Keratinocyte (primary cell): ENCODE data around the gene UVSSA. TPM values are rescaled to one million over a fixed set of nuclear protein-coding genes. Genes with fewer than 3 reads are reported as not detected.

ENCODE experiments used
- DNase-seq: peaks from one replicate; pipeline ENCODE4 v3.0.0-alpha.2; 2011; ENCODE audit warnings: low read depth, missing footprints, low spot score
- FAIRE-seq: peaks from 2 replicates; lab custom pipeline; 2011; peaks lifted over from hg19 to GRCh38; lab: Jason Lieb, UNC
- H2AFZ ChIP-seq: 2 replicates; pipeline ENCODE4 v1.6.0; 2012; ENCODE audit warnings: low read length, control low read depth, inconsistent platforms; ENCODE audit not compliant: control insufficient read depth
- H3K27ac ChIP-seq: 2 replicates; pipeline ENCODE4 v1.5.1; 2011; ENCODE audit warnings: low read length; ENCODE audit not compliant: control insufficient read depth, insufficient read depth
- H3K27me3 ChIP-seq: 3 replicates; pipeline ENCODE4 v1.6.0; 2011; ENCODE audit warnings: low read length; ENCODE audit not compliant: control insufficient read depth, insufficient read depth; ENCODE audit errors: extremely low read depth
- H3K36me3 ChIP-seq, 2 experiments: 2 replicates in 1 of 2; 3 replicates in 1 of 2; pipeline ENCODE4 v1.5.1; 2011; ENCODE audit warnings: low read length in 2 of 2, mild to moderate bottlenecking in 1 of 2; ENCODE audit not compliant: control insufficient read depth in 2 of 2, insufficient read depth in 2 of 2; ENCODE audit errors: extremely low read depth in 1 of 2
- H3K4me1 ChIP-seq: 3 replicates; pipeline ENCODE4 v1.5.1; 2011; ENCODE audit warnings: low read length; ENCODE audit not compliant: control insufficient read depth, insufficient read depth; ENCODE audit errors: extremely low read depth
- H3K4me2 ChIP-seq: 3 replicates; pipeline ENCODE4 v1.6.0; 2011; ENCODE audit warnings: low read depth, low read length; ENCODE audit not compliant: control insufficient read depth, insufficient read depth; ENCODE audit errors: extremely low read depth
- H3K4me3 ChIP-seq, 3 experiments: fragments of 200-600 bp in 1 of 3; sonication (generic) in 1 of 3; 2 replicates in 2 of 3; 3 replicates in 1 of 3; pipeline ENCODE4 v1.5.1; 2011 to 2016; ENCODE audit warnings: low read length in 3 of 3, mild to moderate bottlenecking in 3 of 3, control low read depth in 2 of 3, inconsistent platforms in 1 of 3, low read depth in 1 of 3, mixed read lengths in 1 of 3, mixed run types in 1 of 3, moderate library complexity in 1 of 3; ENCODE audit not compliant: control insufficient read depth in 2 of 3, insufficient read depth in 2 of 3; ENCODE audit errors: extremely low read depth in 1 of 3
- H3K79me2 ChIP-seq: 2 replicates; pipeline ENCODE4 v1.6.0; 2012; ENCODE audit warnings: low read length; ENCODE audit not compliant: control insufficient read depth, insufficient read depth
- H3K9ac ChIP-seq: 3 replicates; pipeline ENCODE4 v1.6.0; 2011; ENCODE audit warnings: low read length; ENCODE audit not compliant: control insufficient read depth, insufficient read depth; ENCODE audit errors: extremely low read depth
- H3K9me1 ChIP-seq: 3 replicates; pipeline ENCODE4 v1.6.0; 2011; ENCODE audit warnings: low read length; ENCODE audit not compliant: control insufficient read depth, insufficient read depth; ENCODE audit errors: extremely low read depth
- H3K9me3 ChIP-seq: 2 replicates; pipeline ENCODE4 v1.5.1; 2012; ENCODE audit warnings: low read depth, low read length; ENCODE audit not compliant: control insufficient read depth
- H4K20me1 ChIP-seq: 3 replicates; pipeline ENCODE4 v1.6.0; 2011; ENCODE audit warnings: low read length; ENCODE audit not compliant: control insufficient read depth, insufficient read depth; ENCODE audit errors: extremely low read depth
- CTCF ChIP-seq, 3 experiments: IDR thresholded peaks in 1 of 3; conservative IDR thresholded peaks in 1 of 3; optimal IDR thresholded peaks in 1 of 3; 2 replicates in 2 of 3; 3 replicates in 1 of 3; pipeline versions ENCODE3 to v1.5.1; 2011; ENCODE audit warnings: low read length in 3 of 3, mild to moderate bottlenecking in 3 of 3, moderate library complexity in 2 of 3, control low read depth in 1 of 3, inconsistent platforms in 1 of 3; ENCODE audit not compliant: insufficient read depth in 2 of 3; ENCODE audit errors: extremely low read depth in 1 of 3
- EZH2 ChIP-seq: IDR thresholded peaks from one replicate; pipeline ENCODE4 v1.6.1; 2012; ENCODE audit warnings: inconsistent platforms, mild to moderate bottlenecking, low read length, moderate library complexity
- dilution Hi-C: fragments of 300-500 bp; cut with MboI; formaldehyde crosslinking; loops from one replicate; pipeline ENCODE4 v1.7.0; 2020; ENCODE audit warnings: low sequenced_read_pairs; ENCODE audit not compliant: extremely low pct_ligation_motif_present
- polyA plus RNA-seq, 5 experiments: library from polyadenylated mRNA; depleted of rRNA in 3 of 5; stranded (reverse) in 3 of 5; stranded (forward) in 1 of 5; unstranded in 1 of 5; fragments of >200 nt; gene quantifications; 1 replicate in 1 of 5; 2 replicates in 3 of 5; 3 replicates in 1 of 5; pipeline versions ENCODE4 v1.2.1 to v1.2.3, GENCODE V29; 2011 to 2012; ENCODE audit warnings: missing spikeins in 2 of 5, low read depth in 1 of 5, low replicate concordance in 1 of 5

The UVSSA gene
- polyA plus RNA-seq, 1 donor (not counting 4 experiments of a cell fraction or from before 2014, with no cell fraction given): 4.7 TPM

GRCh38 chr4:1409079-1409478 lies 62.1 kb downstream of the UVSSA start:
- H3K9ac ChIP-seq: no peak overlapping the region
- no peak overlapping the region for H2AFZ ChIP-seq
- dilution Hi-C loops: loop anchor here (25.0 kb wide), 1 partner anchor 228 kb away; no protein-coding TSS in a partner anchor
- H3K27me3 ChIP-seq: peaks cover 84% of the 10 kb centered on the region
- no peaks in the 10 kb centered on the region for H3K4me1 ChIP-seq
- no peak overlapping the region for H3K27ac ChIP-seq
- H3K4me3 ChIP-seq: no peak overlapping the region
- no peak for TF ChIP-seq EZH2
- no peak for TF ChIP-seq CTCF (optimal IDR thresholded peaks at IDR 0.05 in 1 of 3, IDR thresholded peaks at IDR 0.05 in 1 of 3, conservative IDR thresholded peaks at IDR 0.05 in 1 of 3; ENCODE audit: extremely low read depth in 1 of 3, insufficient read depth in 2 of 3, low read length in 3 of 3)
- FAIRE-seq: no peak
- no peaks in the 10 kb centered on the region for H3K9me1 ChIP-seq
- no peaks in the 10 kb centered on the region for H3K9me3 ChIP-seq
- no peaks in the 10 kb centered on the region for H3K79me2 ChIP-seq
- no peak for DNase-seq
- peaks cover 3% of the 10 kb centered on the region for H4K20me1 ChIP-seq
- no peak overlapping the region for H3K4me2 ChIP-seq
- H3K36me3 ChIP-seq: no peaks in the 10 kb centered on the region

GRCh38 chr4:1409491-1410425 lies 62.8 kb downstream of the UVSSA start:
- H3K79me2 ChIP-seq: no peaks in the 10 kb centered on the region
- no peak for FAIRE-seq
- H3K4me2 ChIP-seq: no peak overlapping the region
- no peak overlapping the region for H3K9ac ChIP-seq
- dilution Hi-C loops: loop anchor here (25.0 kb wide), 1 partner anchor 228 kb away; no protein-coding TSS in a partner anchor
- no peaks in the 10 kb centered on the region for H3K4me1 ChIP-seq
- no peak for DNase-seq
- no peak overlapping the region for H2AFZ ChIP-seq
- no peak overlapping the region for H3K27ac ChIP-seq
- H4K20me1 ChIP-seq: peaks cover 3% of the 10 kb centered on the region
- H3K27me3 ChIP-seq: peaks cover 77% of the 10 kb centered on the region
- H3K9me1 ChIP-seq: no peaks in the 10 kb centered on the region
- H3K9me3 ChIP-seq: no peaks in the 10 kb centered on the region
- H3K36me3 ChIP-seq: no peaks in the 10 kb centered on the region
- no peak overlapping the region for H3K4me3 ChIP-seq
- TF ChIP-seq CTCF (optimal IDR thresholded peaks at IDR 0.05 in 1 of 3, IDR thresholded peaks at IDR 0.05 in 1 of 3, conservative IDR thresholded peaks at IDR 0.05 in 1 of 3; ENCODE audit: extremely low read depth in 1 of 3, insufficient read depth in 2 of 3, low read length in 3 of 3): no peak
- TF ChIP-seq EZH2: no peak
